ENCODE data around the gene EPM2A.
A peak's percentile ranks its signal among the peaks of the same experiment; 100 is the strongest.
"Not testable (repeated sequence)": the region's sequence is repeated elsewhere in the genome, so short reads cannot be mapped to it uniquely, and the experiment has no call there.

Gene EPM2A

DNA sequence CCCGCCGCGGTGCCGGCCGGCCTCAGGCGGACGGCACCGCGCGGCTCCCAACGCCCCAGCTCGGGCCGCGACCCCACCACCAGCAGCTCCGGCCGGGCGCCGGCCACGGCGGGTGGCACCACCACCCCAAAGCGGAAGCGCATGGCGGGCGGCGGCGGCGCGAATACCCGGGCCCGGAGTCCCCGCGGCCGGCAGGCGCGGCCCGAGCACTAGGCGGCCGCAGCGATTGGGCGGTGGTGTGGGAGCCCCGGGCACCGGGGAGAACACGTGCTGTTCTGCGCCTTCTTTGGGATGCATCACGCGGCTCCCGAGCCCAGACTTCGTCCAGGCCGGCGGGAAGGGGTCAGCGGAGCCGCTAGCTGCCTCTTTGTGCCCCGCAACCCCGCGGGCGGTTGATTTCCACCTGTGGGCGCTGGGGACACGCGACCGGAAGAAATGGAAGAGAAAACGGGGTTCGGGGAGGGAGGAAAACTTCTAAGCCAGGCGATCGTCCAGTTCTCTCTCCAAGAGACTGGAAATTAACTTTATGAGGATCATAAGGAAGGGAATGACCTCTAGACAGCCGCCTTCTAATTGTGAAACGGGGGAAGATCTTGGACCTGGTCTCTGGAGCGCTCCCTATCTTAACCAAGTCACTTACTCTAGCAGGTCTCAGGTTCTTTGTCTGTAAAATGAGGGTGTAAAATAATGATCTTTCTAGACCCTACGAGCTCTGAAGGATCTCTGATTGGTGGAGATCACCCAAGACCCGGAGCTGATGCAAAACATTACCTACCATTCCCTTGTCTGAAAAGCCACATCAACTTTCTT is at the start of gene EPM2A:
Gene EPM2A (minus strand): TSS at position 165 of the 810 bp plus-strand sequence. CDS start 22 bp downstream, at position 143.
- peak; percentile 75 for DNase-seq

DNA sequence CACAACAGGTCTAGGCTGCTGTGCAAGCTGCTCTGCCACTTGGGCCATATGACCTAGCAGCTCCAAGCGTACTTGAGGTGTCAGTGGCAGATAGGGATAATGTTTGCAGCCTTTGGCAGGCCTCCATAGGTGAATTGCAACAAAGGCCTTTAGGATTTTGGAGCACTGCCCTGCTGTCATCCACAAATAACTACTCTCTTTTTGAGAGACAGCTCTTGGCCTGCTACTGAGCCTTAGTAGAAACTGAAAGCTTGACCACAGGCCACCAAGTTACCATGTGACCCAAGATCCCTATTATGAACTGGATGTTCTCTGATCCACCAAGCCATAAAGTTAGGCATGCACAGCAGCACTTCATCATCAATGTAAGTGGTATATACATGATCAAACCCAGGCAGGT is 49.4 kb upstream of the EPM2A start:
- DNase-seq: no peak

DNA sequence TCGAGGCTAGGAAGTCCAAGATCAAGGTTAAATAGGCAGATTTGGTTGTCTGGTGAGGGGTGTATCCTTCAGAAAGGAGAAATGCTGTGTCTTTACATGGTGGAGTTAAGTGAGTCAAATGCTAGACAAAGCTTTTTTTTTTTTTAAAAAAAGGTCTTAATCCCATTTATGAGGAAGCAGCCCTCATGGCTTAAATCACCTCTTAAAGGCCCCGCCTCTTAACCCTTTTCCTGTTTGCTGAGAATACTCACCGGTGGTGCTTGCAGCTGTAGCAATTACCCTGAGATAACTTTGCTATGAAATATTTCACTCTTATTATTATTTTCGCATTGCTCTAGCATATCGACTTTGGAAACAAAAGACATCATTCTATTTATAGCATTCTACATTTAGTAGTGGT is 48.5 kb upstream of the EPM2A start:
- no peak for DNase-seq

DNA sequence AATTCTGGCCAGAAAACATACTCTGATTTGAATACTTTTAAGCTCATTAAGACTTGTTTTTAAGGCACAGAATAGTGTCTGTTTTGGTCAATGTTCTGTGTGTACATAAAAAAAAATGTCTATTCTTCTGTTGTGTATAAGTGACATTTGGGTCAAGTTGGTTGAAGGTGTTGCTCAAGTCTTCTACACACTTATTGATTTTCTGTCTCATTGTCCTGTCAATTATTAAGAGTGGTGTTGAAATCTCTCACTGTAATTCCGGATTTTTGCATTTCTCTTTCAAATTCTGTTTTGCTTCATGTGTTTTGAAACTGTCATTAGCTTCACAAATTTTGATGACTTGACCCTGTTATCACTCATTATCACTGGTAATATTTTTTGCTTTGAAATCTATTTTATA is 37.5 kb upstream of the EPM2A start:
- DNase-seq: no peak

- no peak for DNase-seq
Observed at GRCh38 chr6:145765449-145765848, 30.1 kb upstream of the EPM2A start.

- DNase-seq: no peak
Observed at GRCh38 chr6:145763742-145764141, 28.4 kb upstream of the EPM2A start.

- no peak for DNase-seq
Observed at GRCh38 chr6:145761584-145761983, 26.3 kb upstream of the EPM2A start.

DNA sequence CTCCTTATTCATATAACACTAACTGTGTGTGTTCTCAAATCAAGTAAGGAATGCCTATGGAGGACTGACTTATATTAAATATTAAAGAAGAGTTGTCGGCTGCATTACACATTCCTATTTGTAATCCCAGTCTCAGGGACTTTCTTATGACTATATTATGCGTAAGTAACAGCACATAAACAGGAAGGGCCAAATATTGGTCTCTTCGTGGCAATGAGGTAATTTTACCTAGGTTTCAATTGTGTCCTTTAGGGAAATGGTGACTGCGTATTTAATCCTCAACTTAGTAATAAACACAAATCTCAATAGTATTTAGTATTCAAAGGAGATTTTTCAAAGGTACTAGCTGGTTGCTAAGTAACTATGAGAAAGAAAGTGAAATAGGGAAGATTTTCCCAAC is 22.8 kb upstream of the EPM2A start:
- DNase-seq: no peak

GRCh38 chr6:145756170-145756662 is 20.9 kb upstream of the EPM2A start:
- DNase-seq: no peak

DNA sequence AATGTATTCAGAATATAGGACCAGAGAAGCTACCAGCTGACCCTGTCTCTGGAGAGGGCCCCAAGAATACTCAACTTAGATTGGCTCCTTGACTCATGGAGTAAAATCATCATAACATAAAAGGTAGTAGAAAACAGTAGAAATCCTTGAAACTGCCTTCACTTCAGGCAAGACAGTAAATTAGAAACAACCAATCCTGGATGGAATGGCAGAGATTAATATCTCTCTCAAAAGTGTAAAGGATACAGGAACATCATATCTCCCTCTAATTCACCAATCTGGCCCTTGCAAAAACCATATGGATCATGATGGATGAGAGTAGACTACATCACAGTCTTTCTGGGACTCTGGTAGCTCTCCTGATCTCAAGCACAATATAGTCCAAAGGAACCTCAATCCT is 20.4 kb upstream of the EPM2A start:
- no peak for DNase-seq

- no peak for DNase-seq
Observed at GRCh38 chr6:145752638-145753037, 17.3 kb upstream of the EPM2A start.

GRCh38 chr6:145749632-145750031 is 14.3 kb upstream of the EPM2A start:
- peak; percentile 13 for DNase-seq

- no peak for DNase-seq
Observed at GRCh38 chr6:145745861-145746260, 10.5 kb upstream of the EPM2A start.

DNA sequence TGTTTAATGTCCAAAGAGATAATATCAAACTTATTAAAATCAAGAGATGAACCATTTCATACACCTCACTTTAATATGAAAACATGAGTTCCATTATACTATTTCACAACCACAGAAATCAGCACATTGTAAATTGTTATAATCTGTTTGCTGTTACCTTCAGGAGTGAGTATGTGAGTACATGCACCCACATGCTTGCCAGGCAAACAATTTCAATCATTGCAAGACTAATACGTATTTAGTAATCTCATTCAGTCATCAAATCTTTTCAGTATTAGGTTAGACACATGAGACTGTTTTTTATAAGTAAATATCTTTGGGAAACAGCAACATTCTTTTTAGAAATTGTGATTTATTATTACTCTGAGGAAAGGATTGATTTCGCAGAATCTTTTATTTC is 9.3 kb upstream of the EPM2A start:
- DNase-seq: no peak

DNA sequence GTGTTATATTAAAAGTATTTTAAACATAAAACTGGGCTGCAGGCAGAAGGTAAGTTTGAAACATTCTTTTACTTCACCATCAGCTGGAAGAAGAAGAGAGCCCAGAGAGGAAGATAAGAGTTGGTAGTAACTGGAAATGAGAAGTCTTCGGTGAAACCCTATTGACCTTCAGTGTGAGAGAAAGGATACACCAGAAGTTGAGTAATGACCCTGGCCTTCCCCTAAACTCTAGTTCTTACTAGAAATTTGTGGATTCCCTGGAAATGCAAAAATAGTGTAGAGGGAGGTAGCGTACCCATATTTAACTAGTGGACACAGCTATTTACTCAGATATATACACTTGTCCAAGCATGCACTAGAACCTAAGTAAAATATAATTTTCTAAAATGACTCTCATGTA is 8.0 kb upstream of the EPM2A start:
- DNase-seq: no peak

DNA sequence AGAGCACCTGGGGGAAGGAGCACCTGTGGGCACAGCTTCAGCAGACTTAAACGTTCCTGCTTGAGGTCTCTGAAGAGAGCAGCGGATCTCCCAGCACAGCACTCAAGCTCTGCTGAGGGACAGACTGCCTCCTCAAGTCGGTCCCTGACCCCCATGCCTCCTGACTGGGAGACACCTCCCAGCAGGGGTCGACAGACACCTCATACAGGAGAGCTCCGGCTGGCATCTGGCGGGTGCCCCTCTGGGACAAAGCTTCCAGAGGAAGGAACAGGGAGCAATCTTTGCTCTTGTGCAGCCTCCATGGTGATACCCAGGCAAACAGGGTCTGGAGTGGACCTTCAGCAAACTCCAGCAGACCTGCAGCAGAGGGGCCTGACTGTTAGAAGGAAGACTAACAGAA is 7.2 kb upstream of the EPM2A start:
- not testable (repeated sequence) for DNase-seq

- DNase-seq: not testable (repeated sequence)
Observed at GRCh38 chr6:145739685-145740084, 4.4 kb upstream of the EPM2A start.

- no peak for DNase-seq
Observed at GRCh38 chr6:145738265-145738664, 2.9 kb upstream of the EPM2A start.

DNA sequence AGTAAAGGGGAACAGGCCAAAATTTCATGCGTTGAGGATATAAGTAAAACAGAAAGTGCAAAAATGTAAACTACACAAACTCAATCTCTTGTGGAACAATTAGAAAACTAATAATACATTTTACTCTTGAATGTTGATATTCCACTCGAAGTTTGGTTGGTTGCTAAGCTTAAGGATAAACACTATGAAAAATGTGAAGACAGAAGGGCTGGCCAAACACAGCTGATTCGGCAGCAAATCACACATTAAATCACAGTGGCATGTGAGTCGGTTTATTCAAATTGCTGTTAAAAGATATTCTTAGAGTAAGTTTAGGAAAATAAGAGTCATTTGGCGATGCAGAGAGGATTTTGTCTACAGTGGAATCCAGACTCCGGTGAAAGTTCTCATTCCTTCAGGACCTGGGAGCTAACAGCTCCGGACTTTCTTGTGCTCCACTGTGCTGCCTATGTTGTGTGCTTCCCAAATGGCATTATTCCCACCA is 1.4 kb upstream of the EPM2A start:
- no peak for DNase-seq

DNA sequence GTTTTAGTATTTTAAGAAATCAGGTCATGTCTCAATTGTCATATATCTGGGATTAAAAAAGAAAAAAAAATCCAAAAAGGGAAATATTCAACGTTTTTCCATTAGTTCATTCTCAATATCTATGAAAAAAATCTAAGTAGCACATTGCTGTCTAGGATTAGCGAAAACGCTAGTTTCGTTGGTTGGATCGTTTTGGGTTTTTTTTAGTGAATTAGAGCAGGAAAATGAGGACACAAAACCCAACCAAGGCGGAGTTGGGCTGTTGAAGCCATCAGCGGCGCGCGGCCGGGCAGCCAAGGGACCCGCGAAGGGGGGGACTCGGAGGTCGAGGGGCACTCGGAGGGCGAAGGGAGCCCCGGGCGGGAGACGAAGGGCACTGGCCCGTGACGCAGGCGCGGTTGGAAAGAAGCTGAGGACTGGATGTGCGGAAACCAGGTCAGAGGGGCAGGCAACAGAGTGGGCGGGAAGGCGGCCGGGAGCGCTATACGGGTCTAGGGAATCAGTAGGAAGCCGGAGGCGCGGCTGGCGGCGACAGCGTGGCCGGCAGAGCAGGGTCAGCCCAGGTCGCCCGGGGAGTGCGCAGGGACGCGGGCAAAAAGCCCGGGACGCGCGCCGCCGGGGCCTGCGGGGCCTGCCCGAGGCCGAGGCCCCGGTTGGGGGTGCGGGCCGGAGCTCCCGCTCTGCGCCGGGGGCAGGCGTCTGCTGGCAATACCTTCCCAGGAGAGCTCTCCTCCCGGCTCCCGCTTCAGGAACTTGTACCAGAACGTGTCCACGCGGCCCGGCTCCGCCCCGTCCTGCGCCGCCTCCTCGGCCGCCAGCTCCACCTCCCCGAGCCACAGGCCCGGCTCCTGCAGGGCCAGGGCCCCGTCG is 599 bp downstream of the EPM2A start:
- peak; percentile 84 for DNase-seq

DNA sequence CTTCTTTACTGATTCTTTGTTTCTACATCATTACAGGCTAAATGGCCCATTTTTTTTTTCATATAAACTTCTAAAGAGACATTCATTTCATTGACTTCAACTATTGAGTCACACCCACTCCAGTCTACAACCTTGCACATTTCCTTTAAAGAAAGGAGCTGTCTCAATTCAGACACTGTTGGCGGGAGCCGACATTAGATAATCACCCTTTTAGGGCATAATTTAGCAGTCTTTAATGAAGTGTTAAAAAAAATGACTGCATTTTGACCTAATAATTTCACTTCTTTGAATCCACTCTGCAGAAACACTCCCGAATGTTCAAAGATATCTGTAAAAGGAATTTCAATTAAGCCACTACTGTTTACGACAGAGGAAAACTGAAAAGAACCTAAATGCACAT is 1.5 kb downstream of the EPM2A start:
- peak; percentile 7 for DNase-seq

DNA sequence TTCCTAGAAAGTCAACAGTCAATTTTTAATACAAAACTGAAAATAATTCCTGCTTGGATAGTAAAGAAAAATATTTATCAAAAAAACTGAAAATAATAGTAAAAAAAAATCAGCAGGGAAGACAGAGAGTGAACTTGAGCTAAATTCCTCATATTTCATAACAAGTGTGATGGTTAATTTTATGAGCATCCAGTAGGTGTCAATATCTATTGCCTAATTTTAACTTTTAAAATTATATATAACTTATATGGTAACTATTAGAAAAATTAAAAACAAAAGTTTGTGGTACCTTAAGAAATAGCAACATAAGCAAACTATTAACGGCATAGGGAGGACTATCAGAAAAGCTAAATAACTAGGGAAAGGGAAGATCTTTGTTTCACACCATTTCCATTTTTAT is 2.1 kb downstream of the EPM2A start:
- no peak for DNase-seq

DNA sequence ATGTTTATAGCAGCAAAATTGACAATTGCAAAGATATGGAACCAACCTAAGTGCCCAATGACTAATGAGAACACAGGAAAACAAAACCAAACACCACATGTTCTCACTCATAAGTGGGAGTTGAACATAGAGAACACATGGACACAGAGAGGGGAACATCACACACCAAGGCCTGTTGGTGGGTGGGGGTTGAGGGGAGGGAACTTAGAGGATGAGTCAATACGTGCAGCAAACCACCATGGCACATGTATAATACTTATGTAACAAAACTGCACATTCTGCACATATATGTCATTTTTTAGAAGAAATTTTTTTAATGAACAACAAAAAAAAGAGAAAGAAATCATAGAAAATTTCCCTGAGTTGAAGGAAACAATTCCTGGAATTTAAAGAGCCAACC is 3.9 kb downstream of the EPM2A start:
- DNase-seq: peak; percentile 5

DNA sequence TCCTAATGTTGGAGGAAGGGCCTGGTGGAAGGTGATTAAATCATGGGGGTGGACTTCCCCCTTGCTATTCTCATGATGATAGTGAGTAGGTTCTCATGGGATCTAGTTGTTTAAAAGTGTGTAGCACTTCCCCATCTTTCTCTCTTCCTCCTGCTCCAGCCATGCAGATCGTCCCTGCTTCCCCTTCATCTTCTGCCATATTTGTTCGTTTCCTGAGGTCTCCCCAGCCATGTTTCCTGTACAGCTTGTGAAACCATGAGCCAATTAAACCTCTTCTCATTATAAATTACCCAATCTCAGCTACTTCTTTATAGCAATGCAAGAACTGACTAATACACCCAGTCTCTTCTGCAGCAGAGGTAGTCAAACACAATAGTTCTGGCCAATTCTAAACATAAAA is 5.4 kb downstream of the EPM2A start:
- DNase-seq: no peak
